CD4-positive, alpha-beta T cell (primary cell): ENCODE measurements around the gene VASN. TPM values are rescaled to one million over a fixed set of nuclear protein-coding genes. Genes with fewer than 3 reads are reported as not detected.

Experiments used
- ATAC-seq: fragments of 200-7000 bp; cut with Tn5 transposase; one replicate; pipeline ENCODE4 v1.10.0; 2022; ENCODE audit warnings: mild to moderate bottlenecking; ENCODE audit not compliant: poor library complexity
- CTCF ChIA-PET: fragments of 350-600 bp; sonication (Branson Sonifier 250); formaldehyde crosslinking; loops from one replicate; lab custom pipeline; 2021; ENCODE audit warnings: antibody characterized with exemption, inconsistent platforms; lab: Charles Lee
- POLR2A ChIA-PET: fragments of 350-600 bp; sonication (Branson Sonifier 250); formaldehyde crosslinking; loops from one replicate; lab custom pipeline; 2021; ENCODE audit warnings: antibody characterized with exemption, inconsistent platforms; lab: Charles Lee
- DNase-seq, 14 experiments: peaks; one replicate each; pipeline ENCODE4 v3.0.0-alpha.2; 2013 to 2020; ENCODE audit warnings: mixed read lengths in 2 of 14
- H3K27ac ChIP-seq, 2 donors: one replicate each; pipeline versions ENCODE4 v1.5.1 to v1.7.0; 2013; ENCODE audit warnings: low read length in 2 of 2, low read depth in 1 of 2, mild to moderate bottlenecking in 1 of 2
- H3K27me3 ChIP-seq, 2 experiments: 1 replicate in 1 of 2; 2 replicates in 1 of 2; pipeline versions ENCODE4 v1.6.1 to v1.7.0; 2013; ENCODE audit warnings: low read length in 2 of 2, control low read depth in 1 of 2, mild to moderate bottlenecking in 1 of 2, moderate library complexity in 1 of 2; ENCODE audit not compliant: insufficient read depth in 2 of 2, control insufficient read depth in 1 of 2
- H3K36me3 ChIP-seq: one replicate; pipeline ENCODE4 v1.6.1; 2013; ENCODE audit warnings: low read length, control low read depth; ENCODE audit not compliant: insufficient read depth
- H3K4me1 ChIP-seq: one replicate; pipeline ENCODE4 v1.6.1; 2013; ENCODE audit warnings: low read length, control low read depth; ENCODE audit not compliant: insufficient read depth
- H3K4me3 ChIP-seq: one replicate; pipeline ENCODE4 v1.5.1; 2013; ENCODE audit warnings: mild to moderate bottlenecking, low read length, moderate library complexity
- H3K9me3 ChIP-seq, 2 experiments: 1 replicate in 1 of 2; 2 replicates in 1 of 2; pipeline versions ENCODE4 v1.6.1 to v1.7.0; 2013; ENCODE audit warnings: low read length in 2 of 2, mild to moderate bottlenecking in 2 of 2, control low read depth in 1 of 2, moderate library complexity in 1 of 2; ENCODE audit not compliant: control insufficient read depth in 1 of 2, insufficient read depth in 1 of 2
- H3K27ac Mint-ChIP-seq: one replicate; pipeline ENCODE4 v1.8.0; 2020; ENCODE audit warnings: mixed read lengths
- H3K27me3 Mint-ChIP-seq: one replicate; pipeline ENCODE4 v1.8.0; 2021; ENCODE audit warnings: mixed read lengths
- H3K36me3 Mint-ChIP-seq: one replicate; pipeline ENCODE4 v1.8.0; 2021; ENCODE audit warnings: low read depth, mixed read lengths
- H3K4me1 Mint-ChIP-seq: one replicate; pipeline ENCODE4 v1.8.0; 2021; ENCODE audit warnings: low read depth, mixed read lengths
- H3K4me3 Mint-ChIP-seq: one replicate; pipeline ENCODE4 v1.8.0; 2020; ENCODE audit warnings: mild to moderate bottlenecking, mixed read lengths
- H3K9me3 Mint-ChIP-seq: one replicate; pipeline ENCODE4 v1.8.0; 2020; ENCODE audit warnings: mixed read lengths
- intact Hi-C, 2 experiments: fragments of 100-400 bp; cut with DNase I in 1 of 2; cut with micrococcal nuclease in 1 of 2; formaldehyde crosslinking; loops; one replicate each; pipeline versions ENCODE4 v1.15.1 to v1.9.0; 2023 to 2025; cut with DNase I, micrococcal nuclease
- total RNA-seq, 174 experiments: library from RNA in 2 of 174; stranded (reverse) in 2 of 174; gene quantifications; one replicate each; pipeline ENCODE4 v1.2.3 and lab custom pipeline; 2021 to 2026
- TF ChIP-seq, protein P1 (sequence below): fragments of 200-600 bp; IDR thresholded peaks from one replicate; pipeline ENCODE4 v1.8.0; 2022; ENCODE audit warnings: antibody characterized with exemption, mild to moderate bottlenecking

VASN gene
- total RNA-seq, 2 experiments from 2014 or later: 0.70 to 0.77 TPM

DNA sequence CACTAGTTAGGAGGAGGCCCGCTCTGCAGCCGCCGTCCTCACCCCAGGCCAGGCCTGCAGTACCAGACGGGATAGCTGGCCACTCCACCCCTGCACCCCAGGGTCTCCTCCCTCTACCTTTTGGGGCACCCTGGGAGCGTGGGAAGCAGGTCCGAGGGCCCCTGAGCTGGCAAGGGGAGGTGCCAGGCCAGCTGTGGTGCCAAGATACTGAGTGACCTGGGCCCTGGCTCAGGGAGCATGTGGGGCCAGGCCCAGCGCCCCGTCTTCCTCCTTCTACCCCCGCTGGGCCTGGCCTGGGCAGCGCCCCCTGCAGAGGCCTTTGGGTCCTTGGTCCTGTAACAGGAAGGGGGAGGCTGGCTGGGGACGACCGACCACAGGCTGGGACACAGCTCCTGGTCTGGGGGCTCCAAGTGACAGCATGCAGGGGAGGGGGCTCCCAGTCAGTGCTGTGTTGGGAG lies 33.5 kb upstream of the VASN start:
- H3K27me3 ChIP-seq: no peaks in the 10 kb centered on the region
- ATAC-seq: no peak
- ChIA-PET POLR2A (no interaction called here), CTCF (no interaction called here)
- H3K27ac Mint-ChIP-seq: no peak overlapping the region
- no peaks in the 10 kb centered on the region for H3K4me1 Mint-ChIP-seq
- peaks cover 36% of the 10 kb centered on the region for H3K36me3 ChIP-seq
- no peak overlapping the region for H3K27ac ChIP-seq
- no peak overlapping the region for H3K4me3 Mint-ChIP-seq
- H3K9me3 Mint-ChIP-seq: no peaks in the 10 kb centered on the region
- TF ChIP-seq, protein P1, sequence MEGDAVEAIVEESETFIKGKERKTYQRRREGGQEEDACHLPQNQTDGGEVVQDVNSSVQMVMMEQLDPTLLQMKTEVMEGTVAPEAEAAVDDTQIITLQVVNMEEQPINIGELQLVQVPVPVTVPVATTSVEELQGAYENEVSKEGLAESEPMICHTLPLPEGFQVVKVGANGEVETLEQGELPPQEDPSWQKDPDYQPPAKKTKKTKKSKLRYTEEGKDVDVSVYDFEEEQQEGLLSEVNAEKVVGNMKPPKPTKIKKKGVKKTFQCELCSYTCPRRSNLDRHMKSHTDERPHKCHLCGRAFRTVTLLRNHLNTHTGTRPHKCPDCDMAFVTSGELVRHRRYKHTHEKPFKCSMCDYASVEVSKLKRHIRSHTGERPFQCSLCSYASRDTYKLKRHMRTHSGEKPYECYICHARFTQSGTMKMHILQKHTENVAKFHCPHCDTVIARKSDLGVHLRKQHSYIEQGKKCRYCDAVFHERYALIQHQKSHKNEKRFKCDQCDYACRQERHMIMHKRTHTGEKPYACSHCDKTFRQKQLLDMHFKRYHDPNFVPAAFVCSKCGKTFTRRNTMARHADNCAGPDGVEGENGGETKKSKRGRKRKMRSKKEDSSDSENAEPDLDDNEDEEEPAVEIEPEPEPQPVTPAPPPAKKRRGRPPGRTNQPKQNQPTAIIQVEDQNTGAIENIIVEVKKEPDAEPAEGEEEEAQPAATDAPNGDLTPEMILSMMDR: no peak
- peaks cover 10% of the 10 kb centered on the region for H3K36me3 Mint-ChIP-seq
- no peaks in the 10 kb centered on the region for H3K9me3 ChIP-seq
- no peak for DNase-seq
- H3K4me1 ChIP-seq: peaks cover 8% of the 10 kb centered on the region
- H3K4me3 ChIP-seq: no peak overlapping the region
- no peaks in the 10 kb centered on the region for H3K27me3 Mint-ChIP-seq
- intact Hi-C loops: no loop called here

DNA sequence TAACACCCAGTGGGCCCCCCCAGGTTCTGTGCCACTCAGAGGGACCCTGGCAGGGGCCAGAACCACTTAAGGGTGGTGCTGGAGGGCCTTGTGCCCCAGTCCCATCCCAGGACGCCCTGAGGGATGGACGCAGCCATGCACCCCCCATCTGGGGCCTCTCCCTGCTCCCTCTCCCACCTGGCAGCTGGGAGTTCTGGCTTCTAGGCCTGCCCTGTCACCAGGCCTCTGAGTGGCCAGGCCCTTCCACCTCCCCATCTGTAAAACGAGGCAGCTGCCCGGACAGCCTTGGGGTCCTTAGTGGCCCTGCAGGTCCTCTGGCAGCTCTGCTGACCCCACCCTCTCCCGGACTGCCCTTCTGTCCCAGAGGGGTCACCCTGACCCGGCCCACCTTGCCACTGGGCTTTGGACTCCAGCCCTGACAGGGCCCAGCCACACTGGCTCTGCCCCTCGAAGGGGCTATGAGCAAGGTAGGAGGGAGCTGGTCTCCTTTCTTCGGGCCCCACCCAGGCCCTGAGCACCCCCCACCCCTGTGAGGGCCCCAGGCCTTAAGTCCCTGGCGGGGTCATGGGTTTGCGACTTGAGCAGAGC lies 32.8 kb upstream of the VASN start:
- ChIA-PET CTCF (no interaction called here), POLR2A (no interaction called here)
- intact Hi-C loops: no loop called here
- ATAC-seq (no peak), DNase-seq (no peak)
- H3K27me3 ChIP-seq: no peaks in the 10 kb centered on the region
- no peaks in the 10 kb centered on the region for H3K9me3 Mint-ChIP-seq
- H3K9me3 ChIP-seq: no peaks in the 10 kb centered on the region
- no peak overlapping the region for H3K4me3 ChIP-seq
- no peaks in the 10 kb centered on the region for H3K4me1 Mint-ChIP-seq
- H3K27me3 Mint-ChIP-seq: no peaks in the 10 kb centered on the region
- TF ChIP-seq, protein P1: no peak
- H3K36me3 Mint-ChIP-seq: peaks cover 10% of the 10 kb centered on the region
- peaks cover 13% of the 10 kb centered on the region for H3K4me1 ChIP-seq
- no peak overlapping the region for H3K4me3 Mint-ChIP-seq
- peaks cover 37% of the 10 kb centered on the region for H3K36me3 ChIP-seq
- no peak overlapping the region for H3K27ac Mint-ChIP-seq
- H3K27ac ChIP-seq: no peak overlapping the region

DNA sequence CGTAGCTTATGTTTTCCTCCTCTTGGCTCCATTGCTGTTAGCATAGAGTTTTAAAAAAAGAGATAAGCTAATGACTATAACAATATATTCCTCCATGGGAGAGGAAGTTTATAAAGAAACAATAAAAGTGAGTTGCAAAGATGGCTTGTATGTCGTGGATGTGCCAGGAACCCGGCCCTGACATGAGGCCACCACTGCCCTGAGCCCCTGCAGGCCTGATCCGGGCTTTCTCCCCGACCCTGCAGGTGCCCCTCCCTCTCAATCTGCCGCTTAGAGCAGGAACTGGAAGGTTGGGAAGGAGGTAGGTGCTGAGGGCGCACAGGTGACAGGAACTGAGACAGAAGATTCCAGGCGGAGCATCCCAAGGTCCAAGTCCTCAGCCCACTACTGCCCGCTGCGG lies 32.2 kb upstream of the VASN start:
- H3K9me3 Mint-ChIP-seq: no peaks in the 10 kb centered on the region
- DNase-seq (no peak), ATAC-seq (no peak)
- intact Hi-C loops: no loop called here
- Histone ChIP-seq H3K27ac (no peak overlapping the region), H3K27me3 (no peaks in the 10 kb centered on the region), H3K4me3 (no peak overlapping the region), H3K36me3 (peaks cover 37% of the 10 kb centered on the region), H3K4me1 (peaks cover 13% of the 10 kb centered on the region), H3K9me3 (no peaks in the 10 kb centered on the region)
- TF ChIP-seq, protein P1: no peak
- CTCF ChIA-PET: no interaction called here
- POLR2A ChIA-PET: no interaction called here
- H3K36me3 Mint-ChIP-seq: peaks cover 10% of the 10 kb centered on the region
- H3K27me3 Mint-ChIP-seq: no peaks in the 10 kb centered on the region
- no peaks in the 10 kb centered on the region for H3K4me1 Mint-ChIP-seq
- no peak overlapping the region for H3K27ac Mint-ChIP-seq
- H3K4me3 Mint-ChIP-seq: no peak overlapping the region
